G401 (cell line): ENCODE data around the gene NUP210L. TPM values are rescaled to one million over a fixed set of nuclear protein-coding genes. Genes with fewer than 3 reads are reported as not detected.

Experiments used
- DNase-seq: peaks from one replicate; pipeline ENCODE4 v3.0.0-alpha.2; 2015; ENCODE audit warnings: low spot score
- in situ Hi-C: cut with HindIII; loops from 2 replicates; pipeline ENCODE4 v1.10.0; 2016; ENCODE audit warnings: low sequenced_read_pairs, mixed read lengths
- total RNA-seq: library from RNA; depleted of rRNA; stranded (reverse); fragments of >200 nt; shearing (Covaris generic); gene quantifications from 2 replicates; pipeline ENCODE4 v1.2.3, GENCODE V29; 2014; rRNA removed

The NUP210L gene
- not detected in 2 replicates for total RNA-seq

DNA sequence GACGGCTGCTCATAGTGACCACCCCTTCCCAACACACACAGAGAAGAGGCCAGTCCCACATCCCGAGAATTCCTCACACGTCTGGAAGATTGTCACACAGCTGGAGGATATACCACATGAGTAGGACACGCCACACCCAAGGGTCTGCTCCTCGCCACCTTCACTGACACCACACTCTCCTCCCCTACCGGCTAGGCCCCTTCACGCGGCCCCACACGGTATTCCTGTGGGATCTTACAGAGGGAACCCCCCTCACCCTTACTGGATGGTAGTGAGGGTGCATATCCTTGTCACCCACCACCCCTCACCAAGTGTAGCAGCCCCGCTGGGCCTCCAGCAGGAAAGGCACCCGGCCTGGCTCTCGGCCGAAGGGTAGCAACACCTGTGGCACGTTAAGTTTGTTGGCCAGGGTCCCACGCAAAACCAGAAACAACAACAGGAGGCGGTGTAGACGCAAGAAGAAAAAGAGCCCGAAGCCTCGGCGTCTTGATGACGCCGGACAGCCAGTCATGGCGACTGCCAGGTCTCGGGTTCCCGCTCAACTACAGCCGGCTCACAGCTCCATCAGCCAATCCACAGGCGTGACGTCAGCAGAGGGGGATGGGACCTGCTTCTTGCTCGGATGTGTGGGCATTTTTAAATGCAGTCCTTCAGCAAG is at the start of gene NUP210L:
Gene NUP210L, minus strand, starts transcription at position 540 of the 658 bp plus-strand sequence.
- in situ Hi-C loops, result no loop called here
- DNase-seq, result peak; percentile 16

DNA sequence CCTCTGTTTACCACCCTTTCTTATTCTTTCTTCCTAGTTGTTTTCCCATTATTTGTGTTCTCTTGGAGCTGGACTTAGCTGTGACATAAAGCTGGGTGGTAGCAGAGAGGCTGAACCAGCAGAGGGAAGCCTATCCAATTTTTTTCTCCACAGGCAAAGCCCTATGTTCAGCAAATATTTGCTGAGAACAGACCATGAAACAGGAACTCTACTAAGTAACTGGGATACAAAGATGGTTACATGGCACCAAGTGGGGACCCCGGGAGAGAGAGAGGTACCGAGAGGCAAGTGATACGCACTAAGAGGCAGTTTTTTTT is 44.6 kb upstream of the NUP210L start:
- in situ Hi-C loops, result no loop called here
- no peak for DNase-seq

DNA sequence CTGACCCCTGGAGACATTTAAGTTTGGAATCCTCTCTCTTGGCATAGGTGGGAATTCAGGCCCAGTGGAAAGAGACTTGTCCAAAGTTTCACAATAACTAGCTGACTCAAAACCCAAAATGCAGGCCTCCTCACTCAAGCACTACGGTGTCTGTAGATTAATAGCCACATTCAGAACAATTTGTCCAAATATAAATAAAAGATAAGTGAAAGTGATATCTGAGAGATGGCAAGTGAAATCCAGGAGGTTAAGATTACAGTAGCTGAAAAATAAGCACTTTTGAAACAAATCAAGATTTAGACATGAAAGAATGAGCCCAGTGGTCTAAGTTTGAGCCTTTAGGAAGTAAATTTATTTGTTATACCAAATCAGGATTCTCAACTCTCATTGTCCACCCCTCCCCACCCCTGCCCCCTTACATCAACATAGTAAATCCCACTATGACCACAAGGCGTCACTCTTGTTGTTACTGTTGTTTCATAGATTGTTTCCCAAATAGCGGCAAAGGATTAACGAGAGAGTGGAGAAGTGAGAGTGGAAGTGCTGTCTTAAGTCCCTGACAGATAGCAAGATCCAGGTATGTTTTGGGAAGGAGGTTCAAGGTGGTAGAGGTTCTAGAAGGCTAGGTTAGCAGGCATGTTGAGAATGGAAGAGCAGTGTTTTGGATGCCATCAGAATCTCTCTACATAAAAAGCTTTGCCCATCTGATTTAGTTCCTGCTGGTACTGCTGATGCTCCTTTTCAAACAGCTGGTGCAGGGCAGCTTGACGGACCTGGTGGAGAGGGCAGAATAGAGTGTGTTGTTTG is 44.1 kb upstream of the NUP210L start:
- peak; percentile 59 for DNase-seq
- in situ Hi-C loops, result no loop called here

DNA sequence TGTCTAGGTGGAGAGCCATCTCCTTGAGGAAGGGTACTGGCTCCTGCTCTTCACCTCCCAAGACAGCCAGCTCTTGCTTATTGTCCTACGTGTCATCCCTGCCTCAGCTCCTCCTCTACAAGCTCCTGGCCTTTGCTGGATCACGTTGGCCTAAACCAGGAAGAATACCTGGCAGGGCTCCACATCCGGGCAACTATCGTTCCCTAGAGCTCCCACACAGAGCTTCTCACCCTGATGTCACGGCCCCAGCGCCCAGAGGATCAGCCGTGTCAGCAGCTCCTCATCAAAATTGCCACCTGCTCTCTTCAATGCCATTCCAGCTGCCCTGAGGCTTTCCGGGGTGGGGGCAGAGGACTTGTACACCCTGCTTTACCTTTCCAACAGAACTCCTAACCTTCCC is 38.9 kb upstream of the NUP210L start:
- in situ Hi-C loops, result no loop called here

DNA sequence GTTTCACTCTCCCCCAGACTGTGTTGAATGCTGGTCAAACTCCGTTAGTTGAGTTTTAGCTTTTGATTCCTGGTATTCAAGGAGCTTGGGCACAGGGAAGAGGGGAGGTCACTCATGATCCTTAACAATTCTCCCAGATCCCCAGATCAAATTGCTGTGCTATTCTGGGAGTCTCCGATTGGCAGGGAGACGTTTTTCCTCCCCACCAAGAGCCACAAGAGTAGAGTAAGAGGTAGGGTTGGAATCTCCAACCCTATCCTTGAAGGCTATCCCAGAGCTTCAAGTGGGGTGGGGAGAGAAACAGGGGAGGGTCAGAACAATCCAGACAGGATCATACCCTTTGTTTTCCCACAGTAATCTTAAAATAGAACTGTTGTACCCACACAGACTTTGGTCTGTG is 37.6 kb upstream of the NUP210L start:
- no peak for DNase-seq
- in situ Hi-C loops, result no loop called here

More for the DNA sequence above, 38.9 kb upstream of the NUP210L start:
- DNase-seq, result no peak

DNA sequence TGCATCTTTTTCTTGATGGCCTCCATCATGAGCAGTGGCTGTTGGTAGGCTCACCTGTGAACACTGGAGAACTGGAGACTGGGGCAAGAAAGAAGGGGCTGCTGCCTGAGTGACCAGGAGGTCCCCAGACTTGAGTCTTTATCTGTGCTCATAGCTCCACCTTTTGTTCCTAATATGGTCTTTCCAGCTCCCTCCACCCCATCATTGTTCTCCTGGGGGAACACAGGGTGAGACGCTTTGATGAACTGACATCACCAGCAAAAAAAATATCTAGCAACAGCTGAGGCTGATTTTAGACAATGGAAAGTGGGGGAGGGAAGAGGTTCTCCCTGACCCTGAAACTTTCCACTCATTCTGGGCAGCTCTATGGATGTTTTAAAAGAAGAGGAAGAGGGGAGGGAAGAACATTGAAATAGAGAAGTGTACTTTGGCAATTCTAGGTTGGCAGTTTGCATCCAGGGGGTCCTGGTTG is 37.2 kb upstream of the NUP210L start, which contains the start of gene TPM3:
Gene TPM3, minus strand, starts transcription at position 111 of the 472 bp plus-strand sequence. Its CDS starts 82 bp downstream, at position 29.
- in situ Hi-C loops, result no loop called here
- no peak for DNase-seq

DNA sequence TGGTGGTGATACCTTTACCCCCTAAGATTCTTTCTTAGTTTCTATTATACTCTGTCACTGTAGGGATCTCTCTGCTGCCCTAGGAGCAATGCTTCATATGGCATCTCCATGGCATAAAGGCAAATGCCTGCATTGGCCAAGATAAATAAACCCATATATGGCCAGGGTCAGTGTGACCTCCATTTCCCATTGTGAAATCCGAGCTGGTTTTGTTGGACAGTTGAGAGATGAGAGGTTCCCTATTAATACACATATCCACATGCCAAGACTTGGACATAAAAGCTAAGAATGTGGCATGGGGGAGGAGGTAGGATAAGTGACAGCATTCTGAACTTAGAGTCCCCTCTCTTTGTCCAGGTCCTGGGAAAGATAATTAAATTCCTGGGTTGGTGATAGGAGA is 35.7 kb upstream of the NUP210L start:
- in situ Hi-C loops, result no loop called here
- no peak for DNase-seq

DNA sequence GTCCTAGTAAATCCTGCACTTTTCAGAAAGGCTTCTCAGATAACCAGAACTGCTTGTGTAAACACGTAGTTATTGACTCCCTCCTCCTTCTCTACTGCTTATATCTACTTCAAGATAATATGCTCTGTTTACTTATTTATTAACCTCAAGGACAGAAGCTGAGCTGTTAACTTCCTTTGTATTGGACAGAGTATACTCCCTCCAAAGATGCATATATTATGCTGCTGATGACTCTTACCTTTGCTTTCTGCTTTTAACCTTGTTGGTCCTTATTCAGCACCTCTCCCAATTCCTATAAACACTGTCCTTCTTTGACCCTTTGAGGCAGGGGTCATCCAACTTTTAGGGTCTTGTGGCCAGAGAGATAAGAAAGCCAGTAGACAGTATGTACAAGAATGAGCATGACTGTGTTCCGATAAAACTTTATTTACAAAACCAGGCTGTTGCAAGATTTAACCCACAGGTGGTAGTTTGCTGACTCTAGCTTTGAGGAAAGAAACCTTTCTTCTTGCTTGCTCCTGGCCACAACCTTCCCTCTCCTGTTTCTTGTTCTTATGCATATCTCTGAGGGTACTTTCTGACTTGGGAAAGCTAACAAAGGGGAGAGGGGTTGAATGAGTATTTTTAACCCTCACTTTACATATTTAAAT is 32.1 kb upstream of the NUP210L start:
- DNase-seq, result no peak
- in situ Hi-C loops, result no loop called here

DNA sequence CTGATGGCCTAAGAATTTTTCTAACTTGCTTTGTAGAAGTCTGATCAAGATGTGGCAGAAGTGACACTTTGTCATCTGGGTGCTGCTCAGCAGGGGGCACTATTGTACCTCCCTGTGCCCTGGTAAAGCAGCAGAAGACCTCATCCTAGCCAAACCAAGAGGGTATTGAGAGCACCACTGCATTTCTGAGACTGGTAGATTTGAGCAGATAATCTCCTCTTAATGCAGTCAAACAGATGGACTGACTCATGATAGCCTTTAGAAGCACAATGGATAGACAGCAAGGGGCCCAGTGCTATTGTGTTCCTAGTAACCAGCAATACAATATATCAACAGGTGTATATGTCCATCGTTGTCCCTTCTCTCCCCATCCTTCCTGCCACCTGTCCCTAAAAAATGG is 31.3 kb upstream of the NUP210L start:
- peak; percentile 11 for DNase-seq
- in situ Hi-C loops, result no loop called here

DNA sequence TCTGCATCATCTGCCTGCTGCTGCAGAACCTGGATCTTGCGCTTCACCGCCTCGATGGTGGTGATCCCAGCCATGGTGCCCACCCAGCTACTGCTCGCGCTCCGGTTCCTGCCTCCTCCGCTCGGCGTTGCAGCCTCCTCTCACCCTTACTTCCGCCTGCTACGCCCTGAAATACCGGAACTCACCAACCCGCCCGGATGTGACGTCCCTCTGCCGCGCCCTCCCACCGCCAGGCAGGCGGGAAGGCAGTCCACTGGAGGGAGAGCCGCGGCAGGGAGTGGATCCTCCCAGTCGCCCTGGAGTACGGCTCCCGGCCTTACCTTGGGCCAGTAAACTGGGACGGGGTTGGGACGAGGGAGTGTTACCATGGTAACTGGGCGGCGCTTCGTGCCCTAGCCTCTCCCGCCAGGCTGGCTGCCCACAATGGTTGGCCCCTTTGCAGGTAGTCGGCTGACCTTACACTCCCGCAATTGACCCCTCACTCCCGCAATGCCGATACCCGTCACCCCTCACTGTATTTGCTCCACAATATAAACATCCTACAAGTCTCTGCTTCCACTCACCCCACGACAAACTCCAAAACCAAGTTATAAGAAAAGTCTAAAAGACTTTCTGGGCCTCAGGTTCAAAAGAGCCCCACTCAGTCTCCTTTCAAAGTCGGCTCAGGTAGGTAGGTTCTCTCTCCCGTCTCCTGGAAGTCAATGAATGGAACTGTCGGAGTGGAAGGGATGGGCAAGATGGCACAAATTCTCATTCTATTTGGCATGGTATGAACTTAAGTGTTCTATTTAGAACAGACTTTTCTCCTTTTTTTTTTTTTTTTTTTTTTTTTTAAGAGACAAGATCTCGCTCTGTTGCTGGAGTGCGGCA is 28.4 kb upstream of the NUP210L start:
- in situ Hi-C loops, result no loop called here
- peak; percentile 97 for DNase-seq

DNA sequence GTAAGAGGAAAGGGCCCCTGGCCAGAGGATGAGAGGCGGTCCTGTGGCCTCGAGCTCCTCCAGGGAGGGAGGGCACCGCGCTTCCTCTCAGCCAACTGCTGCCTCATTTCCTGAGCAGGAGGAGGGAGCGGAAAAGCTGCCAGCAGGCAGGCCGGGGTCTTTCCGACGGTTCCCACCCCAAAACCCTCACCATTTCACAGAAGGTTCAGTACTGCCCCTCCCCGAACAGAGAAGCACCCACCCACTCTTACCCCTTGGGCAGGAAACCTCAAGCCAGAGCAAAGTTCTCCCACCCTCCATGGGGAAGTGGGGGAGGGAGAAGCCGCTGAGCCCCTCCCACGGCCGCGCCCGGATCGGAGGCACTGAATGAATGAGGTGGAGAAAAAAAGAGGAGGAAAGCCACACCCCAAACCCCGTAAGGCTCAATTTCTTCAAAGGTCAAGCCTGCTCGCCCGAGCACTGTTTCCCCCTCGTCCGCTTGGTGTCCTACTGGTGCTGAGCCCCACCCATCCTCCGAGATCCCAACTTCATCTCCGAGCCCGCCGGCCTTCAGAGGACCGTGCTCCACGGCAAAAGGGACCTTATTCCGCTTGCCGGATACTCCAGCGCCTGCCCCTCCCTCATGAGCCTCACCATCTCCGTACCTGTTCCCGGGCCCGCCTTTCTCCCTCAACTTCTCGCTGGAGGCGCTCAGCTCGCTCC is 27.6 kb upstream of the NUP210L start:
- peak; percentile 48 for DNase-seq
- in situ Hi-C loops, result no loop called here

DNA sequence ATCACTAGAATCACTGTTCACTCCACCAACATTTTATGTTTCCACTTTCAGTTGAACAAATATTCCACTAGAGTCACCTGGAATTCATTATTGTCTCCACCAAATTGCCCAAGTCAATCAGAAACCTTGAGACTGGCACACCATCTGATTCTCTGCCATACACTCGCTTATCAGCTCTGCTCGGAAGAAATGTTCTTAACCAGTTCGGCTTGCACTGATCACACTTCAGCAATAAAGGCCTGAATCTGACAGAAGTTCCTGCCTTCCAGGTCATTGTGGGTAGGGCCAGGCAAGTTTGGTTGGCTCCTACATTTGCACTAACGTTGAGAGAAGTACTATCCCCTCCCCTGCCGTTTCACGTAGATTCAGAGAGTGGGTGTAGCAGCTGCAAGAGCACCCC is 27.1 kb upstream of the NUP210L start:
- no peak for DNase-seq
- in situ Hi-C loops, result no loop called here

DNA sequence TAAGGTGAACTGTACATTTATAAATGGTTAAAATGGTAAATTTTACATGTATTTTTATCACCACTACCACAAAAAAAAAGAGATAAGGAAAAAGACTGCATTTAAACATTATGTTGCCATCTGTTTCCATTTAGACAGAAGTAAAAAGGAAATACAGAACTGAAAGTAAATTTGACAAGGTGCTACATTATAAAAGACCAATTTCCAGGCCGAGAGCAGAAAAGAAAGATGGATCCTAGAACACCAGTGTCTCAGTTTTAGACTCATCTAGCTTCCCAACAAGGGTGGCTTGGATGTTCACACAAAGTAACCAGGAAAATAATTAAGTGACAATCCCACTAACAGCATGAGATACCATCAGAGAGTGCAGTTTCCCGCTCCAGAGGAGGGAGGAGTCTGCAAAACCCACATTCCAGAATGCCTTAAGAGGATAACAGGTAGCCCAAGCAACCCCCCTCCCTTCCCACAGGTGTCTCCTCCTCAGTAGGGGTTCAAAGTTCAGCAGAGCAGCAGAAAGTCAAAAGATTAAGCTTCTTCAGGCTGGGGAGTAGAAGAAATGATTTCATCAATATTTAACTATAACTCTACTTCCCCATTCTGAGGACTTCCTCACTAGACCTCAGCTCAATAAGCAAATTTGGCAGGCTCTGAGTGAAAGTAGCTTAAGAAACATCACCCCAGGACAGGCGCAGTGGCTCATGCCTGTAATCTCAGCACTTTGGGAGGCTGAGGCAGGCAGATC is 25.2 kb upstream of the NUP210L start:
- no peak for DNase-seq
- in situ Hi-C loops, result no loop called here

DNA sequence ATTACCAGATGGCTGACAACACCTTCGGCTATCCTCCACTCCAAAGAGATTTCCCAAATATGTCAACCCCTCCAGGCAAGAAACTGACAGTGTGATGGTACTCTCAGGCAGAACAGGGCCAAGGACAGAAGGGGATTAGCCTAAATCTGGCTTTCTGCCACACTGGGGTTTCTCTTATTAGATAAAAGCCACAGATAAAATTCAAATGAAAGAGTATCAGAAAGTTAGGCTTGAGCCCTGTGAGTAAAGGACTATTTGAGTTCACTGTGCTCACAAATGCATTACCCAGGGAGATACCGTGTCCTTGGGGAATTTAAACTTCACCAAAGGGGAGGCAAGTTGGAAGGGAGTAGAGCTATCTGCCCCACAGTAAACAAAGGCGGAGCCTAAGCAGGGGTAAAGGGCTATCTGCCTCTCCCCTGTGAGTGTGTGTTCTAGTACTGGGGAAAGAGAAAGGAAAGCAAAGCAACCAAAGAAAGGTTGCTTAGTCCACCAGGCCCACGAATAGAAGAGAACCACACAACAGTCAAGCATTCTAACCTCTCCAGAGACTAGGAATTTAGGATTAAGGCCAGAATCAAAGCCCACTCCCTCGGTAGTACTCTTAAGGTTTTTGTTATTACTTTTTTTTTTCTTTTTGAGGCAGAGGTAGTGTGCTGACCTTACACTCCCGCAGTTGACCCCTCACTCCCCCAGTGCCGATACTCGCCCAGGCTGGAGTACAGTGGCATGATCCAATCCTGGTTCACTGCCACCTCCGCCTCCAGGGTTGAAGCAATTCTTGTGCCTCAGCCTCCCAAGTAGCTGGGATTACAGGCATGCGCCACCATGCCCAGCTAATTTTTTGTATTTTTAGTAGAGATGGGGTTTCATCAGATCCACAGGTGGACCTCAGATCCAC is 24.3 kb upstream of the NUP210L start:
- in situ Hi-C loops, result no loop called here
- DNase-seq, result peak; percentile 18

DNA sequence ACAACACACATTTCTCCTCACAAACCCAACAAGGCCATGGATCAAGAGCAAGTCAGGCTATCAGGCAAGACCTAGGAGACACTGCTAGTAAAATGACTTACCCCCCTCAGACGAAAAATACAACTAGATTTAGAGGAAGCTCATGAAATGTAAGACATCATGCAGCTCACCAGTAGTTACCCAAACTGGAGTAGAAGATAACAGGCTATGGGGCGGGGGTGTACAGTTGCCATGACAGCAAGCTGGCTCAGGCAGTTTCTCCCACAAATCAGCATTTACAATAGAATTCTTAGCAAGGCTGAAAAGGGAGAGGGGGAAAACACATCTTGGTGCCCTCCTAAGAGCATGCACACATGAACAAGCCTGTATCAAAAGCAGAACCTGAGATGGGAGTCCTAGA is 23.1 kb upstream of the NUP210L start:
- in situ Hi-C loops, result no loop called here
- no peak for DNase-seq

DNA sequence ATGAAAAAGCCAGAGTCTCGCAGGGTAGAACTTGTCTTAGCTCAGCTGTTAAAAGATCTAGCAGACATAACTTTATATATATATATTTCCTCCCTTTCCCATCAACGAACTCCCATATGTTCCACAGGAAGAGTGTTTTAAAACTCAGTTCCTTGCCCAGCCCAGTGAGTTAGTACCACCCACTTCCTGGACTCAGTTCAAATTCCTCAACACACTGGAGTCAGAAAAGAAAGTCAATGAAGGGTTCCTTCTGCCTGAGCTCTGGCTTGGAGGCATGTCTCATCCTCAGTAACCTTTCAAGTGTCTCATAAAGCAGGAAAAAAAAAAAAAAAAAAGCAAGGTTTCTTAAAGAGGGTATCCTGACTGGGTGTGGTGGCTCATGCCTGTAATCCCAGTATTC is 21.5 kb upstream of the NUP210L start:
- in situ Hi-C loops, result no loop called here
- no peak for DNase-seq

DNA sequence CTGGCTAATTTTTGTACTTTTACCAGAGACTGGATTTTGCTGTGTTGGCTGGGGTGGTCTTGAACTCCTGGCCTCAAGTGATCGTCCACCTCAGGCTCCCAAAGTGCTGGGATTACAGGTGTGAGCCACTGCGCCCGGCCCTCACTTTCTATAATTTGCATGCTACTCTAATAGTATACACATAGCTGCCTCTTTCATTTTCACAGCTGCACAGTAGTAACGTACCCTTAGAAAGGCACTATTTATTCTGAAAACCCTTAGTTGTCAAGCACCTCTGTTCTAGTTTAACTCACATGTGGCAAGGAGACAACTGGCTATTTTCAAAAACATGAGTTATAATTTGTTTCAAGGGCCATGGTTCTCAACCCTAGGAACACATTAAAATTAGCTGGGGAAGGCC is 19.8 kb upstream of the NUP210L start:
- in situ Hi-C loops, result no loop called here
- no peak for DNase-seq
